IMR-90 (cell line): ENCODE measurements around the gene CFAP92. TPM values are rescaled to one million over a fixed set of nuclear protein-coding genes. Genes with fewer than 3 reads are reported as not detected.

ENCODE experiments used
- ATAC-seq: fragments of 200-7000 bp; cut with Tn5 transposase; 2 replicates; pipeline ENCODE4 v1.9.1; 2020; ENCODE audit warnings: low read depth, mild to moderate bottlenecking, moderate library complexity
- BruUV-seq: library from RNA; stranded (reverse); fragments of 400-500 nt; replicated peaks from 2 replicates; lab custom pipeline; 2021; lab: Mats Ljungman, UMichigan
- CTCF ChIA-PET: fragments of 300-600 bp; formaldehyde crosslinking; extraction: SDS; loops from one replicate; lab custom pipeline; 2021; ENCODE audit warnings: antibody characterized with exemption; lab: Yijun Ruan, JAX
- POLR2A ChIA-PET: fragments of 300-600 bp; sonication (Branson Sonifier 250); formaldehyde crosslinking; loops from one replicate; lab custom pipeline; 2022; ENCODE audit warnings: antibody characterized with exemption; ENCODE audit not compliant: unreplicated experiment; lab: Charles Lee
- DNase-seq: peaks from one replicate; pipeline ENCODE4 v3.0.0; 2013
- H2AFZ ChIP-seq: replicated peaks from 2 replicates; pipeline ENCODE3; 2013; ENCODE audit warnings: low read length, mild to moderate bottlenecking; ENCODE audit not compliant: poor library complexity
- H2AK5ac ChIP-seq: 2 replicates; pipeline ENCODE4 v1.6.1; 2013; ENCODE audit warnings: low read depth, low read length, inconsistent platforms
- H2AK9ac ChIP-seq: replicated peaks from 2 replicates; pipeline ENCODE3; 2013; ENCODE audit warnings: mild to moderate bottlenecking, low read depth, low read length, moderate library complexity; ENCODE audit not compliant: poor library complexity
- H2BK120ac ChIP-seq: 2 replicates; pipeline ENCODE4 v1.6.1; 2013; ENCODE audit warnings: low read depth, low read length, inconsistent platforms
- H2BK15ac ChIP-seq: 3 replicates; pipeline ENCODE4 v1.6.1; 2013; ENCODE audit warnings: low read depth, low read length, inconsistent platforms
- H2BK20ac ChIP-seq: 2 replicates; pipeline ENCODE4 v1.6.1; 2013; ENCODE audit warnings: low read depth, mild to moderate bottlenecking, inconsistent platforms, low read length, moderate library complexity
- H2BK5ac ChIP-seq: 2 replicates; pipeline ENCODE4 v1.6.1; 2013; ENCODE audit warnings: mild to moderate bottlenecking, low read depth, low read length, inconsistent platforms; ENCODE audit not compliant: poor library complexity, severe bottlenecking
- H3K14ac ChIP-seq: replicated peaks from 2 replicates; pipeline ENCODE4 v1.6.1; 2013; ENCODE audit warnings: low read depth, low read length, inconsistent platforms
- H3K18ac ChIP-seq: 2 replicates; pipeline ENCODE4 v1.6.1; 2013; ENCODE audit warnings: low read depth, low read length, control low read depth
- H3K23ac ChIP-seq: 2 replicates; pipeline ENCODE4 v1.6.1; 2013; ENCODE audit warnings: low read depth, low read length, inconsistent platforms
- H3K27ac ChIP-seq: 2 replicates; pipeline ENCODE4 v1.5.1; 2013; ENCODE audit warnings: mild to moderate bottlenecking, control low read depth, low read length; ENCODE audit not compliant: insufficient read depth
- H3K27me3 ChIP-seq: 2 replicates; pipeline ENCODE4 v1.6.1; 2013; ENCODE audit warnings: low read length; ENCODE audit not compliant: control insufficient read depth, insufficient read depth
- H3K36me3 ChIP-seq: 2 replicates; pipeline ENCODE4 v1.6.1; 2013; ENCODE audit warnings: low read length, mixed read lengths; ENCODE audit not compliant: control insufficient read depth, insufficient read depth
- H3K4ac ChIP-seq: 2 replicates; pipeline ENCODE4 v1.6.1; 2013; ENCODE audit warnings: low read depth, low read length, inconsistent platforms
- H3K4me1 ChIP-seq: 2 replicates; pipeline ENCODE4 v1.6.1; 2013; ENCODE audit warnings: low read length, mixed read lengths; ENCODE audit not compliant: control insufficient read depth, insufficient read depth
- H3K4me2 ChIP-seq: 2 replicates; pipeline ENCODE4 v1.6.1; 2013; ENCODE audit warnings: low read depth, mild to moderate bottlenecking, control low read depth, low read length, moderate library complexity
- H3K4me3 ChIP-seq: 2 replicates; pipeline ENCODE4 v1.5.1; 2013; ENCODE audit warnings: low read depth, mild to moderate bottlenecking, control low read depth, low read length, moderate library complexity; ENCODE audit not compliant: insufficient read depth
- H3K56ac ChIP-seq: 2 replicates; pipeline ENCODE4 v1.6.1; 2013; ENCODE audit warnings: low read length, inconsistent platforms; ENCODE audit not compliant: insufficient read depth; ENCODE audit errors: extremely low read depth
- H3K79me1 ChIP-seq, 2 experiments: 2 replicates each; pipeline ENCODE4 v1.6.1; 2013; ENCODE audit warnings: low read length in 2 of 2, inconsistent platforms in 1 of 2, low read depth in 1 of 2
- H3K9ac ChIP-seq: 2 replicates; pipeline ENCODE4 v1.6.1; 2013; ENCODE audit warnings: low read depth, low read length, control low read depth
- H3K9me1 ChIP-seq: 2 replicates; pipeline ENCODE4 v1.6.1; 2013; ENCODE audit warnings: low read length, inconsistent platforms; ENCODE audit not compliant: insufficient read depth
- H3K9me3 ChIP-seq: 2 replicates; pipeline ENCODE4 v1.6.1; 2013; ENCODE audit warnings: low read length; ENCODE audit not compliant: control insufficient read depth, insufficient read depth
- H4K20me1 ChIP-seq: 2 replicates; pipeline ENCODE4 v1.6.1; 2013; ENCODE audit warnings: low read length, inconsistent platforms; ENCODE audit not compliant: insufficient read depth
- H4K5ac ChIP-seq: 2 replicates; pipeline ENCODE4 v1.6.1; 2013; ENCODE audit warnings: mild to moderate bottlenecking, low read depth, low read length, control low read depth
- H4K8ac ChIP-seq, 2 experiments: 2 replicates each; pipeline ENCODE4 v1.6.1; 2013; ENCODE audit warnings: low read depth in 2 of 2, low read length in 2 of 2, control low read depth in 1 of 2, inconsistent platforms in 1 of 2
- H4K91ac ChIP-seq: 2 replicates; pipeline ENCODE4 v1.6.1; 2013; ENCODE audit warnings: low read depth, low read length, inconsistent platforms; ENCODE audit not compliant: insufficient read depth
- CHD1 ChIP-seq: IDR thresholded peaks from 2 replicates; pipeline ENCODE4 v1.6.1; 2012; ENCODE audit warnings: low read depth, low read length, improper control_type of control experiment
- MAFK ChIP-seq: IDR thresholded peaks from 2 replicates; pipeline ENCODE4 v1.6.1; 2012; ENCODE audit warnings: low read depth, low read length, improper control_type of control experiment
- RAD21 ChIP-seq: IDR thresholded peaks from 2 replicates; pipeline ENCODE4 v1.6.1; 2012; ENCODE audit warnings: low read length, improper control_type of control experiment
- RFX5 ChIP-seq: IDR thresholded peaks from 2 replicates; pipeline ENCODE4 v1.8.0; 2012; ENCODE audit warnings: low read depth, mild to moderate bottlenecking, low read length, moderate library complexity
- WGBS, 2 experiments: methylation state at CpG; one replicate each; pipeline versions ENCODE4 v1.1.5 to v1.1.7; 2013; ENCODE audit warnings: missing lambda C conversion rate in 2 of 2; ENCODE audit not compliant: insufficient read length in 1 of 2; ENCODE audit errors: extremely low coverage in 2 of 2; 5-methylcytosine and 5-hydroxymethylcytosine counted together
- dilution Hi-C: fragments of 300-500 bp; cut with HindIII; formaldehyde crosslinking; loops from one replicate; pipeline ENCODE4 v1.14.3; 2018; ENCODE audit warnings: low sequenced_read_pairs; ENCODE audit not compliant: unreplicated experiment
- in situ Hi-C: fragments of 300-500 bp; cut with MboI; formaldehyde crosslinking; loops from 3 replicates; pipeline ENCODE4 v1.14.3; 2019; ENCODE audit warnings: low sequenced_read_pairs, inconsistent platforms, mixed read lengths
- intact Hi-C: fragments of 100-400 bp; cut with micrococcal nuclease; formaldehyde crosslinking; loops from 2 replicates; pipeline ENCODE4 v1.10.0; 2022
- polyA plus RNA-seq, 3 experiments: library from polyadenylated mRNA; depleted of rRNA; stranded (reverse); fragments of >200 nt; gene quantifications; 2 replicates each; pipeline ENCODE4 v1.2.3, GENCODE V29; 2012; ENCODE audit warnings: low replicate concordance in 1 of 3
- total RNA-seq: library from RNA; depleted of rRNA; stranded (reverse); fragments of >200 nt; gene quantifications from 2 replicates; pipeline ENCODE4 v1.2.3, GENCODE V29; 2012

The CFAP92 gene
- total and polyA plus RNA-seq, 2 of the 4 experiments (the other 2 are of a cell fraction): not detected

DNA sequence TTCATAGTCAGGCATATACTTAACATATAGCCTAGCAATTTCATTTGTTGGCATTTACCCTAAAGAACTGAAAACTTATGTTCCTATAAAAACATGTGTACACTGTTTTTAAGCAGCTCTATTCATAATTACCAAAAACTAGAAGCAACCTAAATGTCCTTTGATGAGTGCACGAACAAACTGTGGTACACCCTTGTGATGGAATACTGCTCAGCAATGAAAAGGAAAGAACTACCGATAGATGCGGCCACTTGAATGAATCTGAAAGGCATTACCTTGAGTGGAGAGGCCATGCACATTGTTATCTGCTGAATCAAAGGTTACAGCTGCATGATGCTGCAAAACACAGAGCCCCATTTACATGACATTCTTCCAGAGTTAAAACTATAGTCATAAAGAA, 44.7 kb downstream of the CFAP92 start:
- intact Hi-C loops: no loop called here
- ChIA-PET CTCF (no interaction called here), POLR2A (no interaction called here)
- H3K27ac ChIP-seq: no peak overlapping the region
- no peak overlapping the region for H2BK15ac ChIP-seq
- no peak overlapping the region for H3K18ac ChIP-seq
- no peak overlapping the region for H3K23ac ChIP-seq
- H3K27me3 ChIP-seq: peaks cover 28% of the 10 kb centered on the region
- no peaks in the 10 kb centered on the region for H4K20me1 ChIP-seq
- dilution Hi-C loops: no loop called here
- no peaks in the 10 kb centered on the region for H3K36me3 ChIP-seq
- H4K5ac ChIP-seq: no peak overlapping the region
- H2AFZ ChIP-seq: no peak overlapping the region
- H3K56ac ChIP-seq: no peak overlapping the region
- no peak overlapping the region for H2AK5ac ChIP-seq
- H2BK5ac ChIP-seq: no peak overlapping the region
- H4K8ac ChIP-seq: no peak overlapping the region
- H2AK9ac ChIP-seq: no peak overlapping the region
- no peak overlapping the region for H3K14ac ChIP-seq
- H2BK120ac ChIP-seq: no peak overlapping the region
- H3K4me1 ChIP-seq: peaks cover 1% of the 10 kb centered on the region; the same call in 1 of the 2 replicates
- TF ChIP-seq RFX5 (no peak), MAFK (no peak), CHD1 (no peak), RAD21 (no peak)
- H3K9me3 ChIP-seq: no peaks in the 10 kb centered on the region
- DNase-seq: no peak
- no peak overlapping the region for H3K4ac ChIP-seq
- WGBS, 2 experiments: no CpG with 5 or more reads among the region's 3 CpGs
- no peak overlapping the region for H3K4me3 ChIP-seq
- H2BK20ac ChIP-seq: no peak overlapping the region
- in situ Hi-C loops: no loop called here
- H3K9ac ChIP-seq: no peak overlapping the region
- no peak for ATAC-seq
- H3K9me1 ChIP-seq: no peaks in the 10 kb centered on the region
- no peak overlapping the region for H3K4me2 ChIP-seq
- no TSS peak for BruUV-seq
- no peak overlapping the region for H4K91ac ChIP-seq
- no peaks in the 10 kb centered on the region for H3K79me1 ChIP-seq
